Brain microvascular endothelial cell (primary cell): ENCODE measurements around the gene LDLRAD3.

Experiments used
- DNase-seq: peaks from one replicate; pipeline ENCODE4 v3.0.0-alpha.2; 2020
- H3K27ac ChIP-seq: fragments of 250-450 bp; sonication (Bioruptor Pico); 2 replicates; pipeline ENCODE4 v1.5.1; 2020; ENCODE audit warnings: mild to moderate bottlenecking, moderate library complexity
- H3K27me3 ChIP-seq: fragments of 250-450 bp; sonication (Bioruptor Pico); replicated peaks from 2 replicates; pipeline ENCODE4 v1.5.1; 2020; ENCODE audit warnings: mild to moderate bottlenecking
- H3K36me3 ChIP-seq: fragments of 250-450 bp; sonication (Bioruptor Pico); replicated peaks from 2 replicates; pipeline ENCODE4 v1.5.1; 2020; ENCODE audit warnings: mild to moderate bottlenecking
- H3K4me3 ChIP-seq: 2 replicates; pipeline ENCODE4 v1.5.1; 2011; ENCODE audit warnings: low read depth, mild to moderate bottlenecking, control low read depth, low read length, moderate library complexity
- CTCF ChIP-seq: IDR thresholded peaks from 2 replicates; pipeline ENCODE4 v1.5.1; 2011; ENCODE audit warnings: low read depth, mild to moderate bottlenecking, moderate library complexity, low read length, control low read depth, inconsistent platforms; ENCODE audit errors: missing control alignments
- in situ Hi-C: cut with HindIII; loops from 2 replicates; pipeline ENCODE4 v1.10.0; 2017; ENCODE audit warnings: low sequenced_read_pairs, low pct_ligation_motif_present

The LDLRAD3 gene

GRCh38 chr11:35954205-35954604 lies 10.3 kb downstream of the LDLRAD3 start:
- no peaks in the 10 kb centered on the region for H3K27me3 ChIP-seq
- in situ Hi-C loops: no loop called here
- H3K27ac ChIP-seq: no peak overlapping the region
- H3K4me3 ChIP-seq: no peak overlapping the region
- H3K36me3 ChIP-seq: no peaks in the 10 kb centered on the region
- no peak for DNase-seq
- no peak for TF ChIP-seq CTCF

- H3K36me3 ChIP-seq: no peaks in the 10 kb centered on the region
- no peak for TF ChIP-seq CTCF
- H3K27me3 ChIP-seq: no peaks in the 10 kb centered on the region
- no peak overlapping the region for H3K27ac ChIP-seq
- DNase-seq: no peak
- in situ Hi-C loops: no loop called here
- no peak overlapping the region for H3K4me3 ChIP-seq
These were observed 11.8 kb downstream of the LDLRAD3 start for GRCh38 chr11:35955636-35956035.

- DNase-seq: no peak
- in situ Hi-C loops: no loop called here
- no peak for TF ChIP-seq CTCF
- no peak overlapping the region for H3K4me3 ChIP-seq
- no peaks in the 10 kb centered on the region for H3K36me3 ChIP-seq
- no peaks in the 10 kb centered on the region for H3K27me3 ChIP-seq
- no peak overlapping the region for H3K27ac ChIP-seq
These were observed 18.7 kb downstream of the LDLRAD3 start for GRCh38 chr11:35962369-35963138.

GRCh38 chr11:35963911-35964310 lies 20.0 kb downstream of the LDLRAD3 start:
- TF ChIP-seq CTCF: no peak
- in situ Hi-C loops: no loop called here
- Histone ChIP-seq H3K27ac (no peak overlapping the region), H3K27me3 (no peaks in the 10 kb centered on the region), H3K36me3 (no peaks in the 10 kb centered on the region), H3K4me3 (no peak overlapping the region)
- peak; percentile 20 for DNase-seq

- Histone ChIP-seq H3K36me3 (no peaks in the 10 kb centered on the region), H3K27ac (no peak overlapping the region), H3K4me3 (no peak overlapping the region), H3K27me3 (no peaks in the 10 kb centered on the region)
- no peak for DNase-seq
- in situ Hi-C loops: no loop called here
- TF ChIP-seq CTCF: no peak
These were observed 21.0 kb downstream of the LDLRAD3 start for GRCh38 chr11:35964841-35965240.

DNA sequence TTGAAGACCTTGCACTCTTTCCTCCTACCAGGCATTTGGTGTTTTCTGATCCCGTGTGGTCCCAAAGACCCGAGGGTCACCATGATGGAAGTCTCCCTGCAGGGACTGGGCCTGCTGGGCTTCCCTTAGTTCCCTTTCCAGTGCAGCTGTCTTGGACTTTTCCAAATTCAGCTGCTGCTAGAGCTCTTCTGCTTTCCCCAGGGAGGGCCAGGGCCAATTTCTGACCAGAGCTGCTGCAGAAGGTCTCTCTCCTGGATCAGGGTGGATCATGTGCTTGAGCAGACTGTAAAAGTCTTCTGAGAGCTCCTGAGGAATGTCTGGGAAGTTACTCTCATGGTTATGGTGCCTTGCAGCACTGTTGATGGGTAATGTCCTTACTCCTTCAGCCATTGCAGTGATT lies 23.2 kb downstream of the LDLRAD3 start:
- in situ Hi-C loops: no loop called here
- no peak for TF ChIP-seq CTCF
- no peak overlapping the region for H3K27ac ChIP-seq
- no peaks in the 10 kb centered on the region for H3K36me3 ChIP-seq
- no peak for DNase-seq
- H3K4me3 ChIP-seq: no peak overlapping the region
- H3K27me3 ChIP-seq: no peaks in the 10 kb centered on the region
